A549 treated with Hydrocortisone at 1 μM for 4 hours (cell line): ENCODE data around the gene EAPP. TPM values are rescaled to one million over a fixed set of nuclear protein-coding genes. Genes with fewer than 3 reads are reported as not detected.

ENCODE experiments used
- total RNA-seq: library from RNA; stranded (reverse); fragments of 200-300 nt; extraction: Qiagen RNA extraction; gene quantifications from 5 replicates; pipeline ENCODE4 v1.2.3, GENCODE V29; 2022

The EAPP gene, protein sequence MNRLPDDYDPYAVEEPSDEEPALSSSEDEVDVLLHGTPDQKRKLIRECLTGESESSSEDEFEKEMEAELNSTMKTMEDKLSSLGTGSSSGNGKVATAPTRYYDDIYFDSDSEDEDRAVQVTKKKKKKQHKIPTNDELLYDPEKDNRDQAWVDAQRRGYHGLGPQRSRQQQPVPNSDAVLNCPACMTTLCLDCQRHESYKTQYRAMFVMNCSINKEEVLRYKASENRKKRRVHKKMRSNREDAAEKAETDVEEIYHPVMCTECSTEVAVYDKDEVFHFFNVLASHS
- 37.9 to 48.3 TPM (median 43.1 TPM) in 5 replicates for total RNA-seq

DNA sequence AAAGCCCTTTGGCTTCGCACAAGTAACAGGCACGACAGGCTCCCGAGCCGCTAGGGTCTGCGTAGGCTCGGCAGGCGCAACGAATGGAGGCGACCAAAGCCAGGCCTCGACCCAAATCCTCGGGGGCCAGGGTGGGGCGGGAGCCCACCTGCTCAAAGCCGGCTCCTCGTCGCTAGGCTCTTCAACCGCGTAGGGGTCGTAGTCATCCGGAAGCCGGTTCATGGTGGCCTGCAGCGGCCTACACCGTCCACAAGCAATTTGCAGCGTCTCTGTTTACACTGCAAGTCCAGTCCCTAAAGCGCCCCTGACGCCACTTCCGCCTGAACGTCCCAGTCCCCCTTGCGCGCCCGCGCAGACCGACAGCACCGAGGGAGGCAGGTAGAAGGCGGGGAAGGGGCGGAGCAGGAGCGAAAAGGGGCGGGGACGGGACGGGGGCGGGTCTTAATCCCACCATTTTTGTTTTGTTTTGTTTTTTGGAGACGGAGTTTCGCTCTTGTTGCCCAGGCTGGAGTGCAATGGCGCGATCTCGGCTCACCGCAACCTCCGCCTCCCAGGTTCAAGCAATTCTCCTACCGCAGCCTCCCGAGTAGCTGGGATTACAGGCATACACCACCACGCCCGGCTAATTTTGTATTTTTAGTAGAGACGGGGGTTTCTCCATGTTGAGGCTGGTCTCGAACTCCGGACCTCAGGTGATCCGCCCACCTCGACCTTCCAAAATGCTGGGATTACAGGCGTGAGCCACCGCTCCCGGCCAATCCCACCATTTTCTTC lies at the start of gene EAPP:
Gene EAPP (minus strand): TSS at position 295 of the 774 bp plus-strand sequence. CDS start 73 bp downstream, at position 222.

Other genes starting within 250 kb of the EAPP start
- gene SPTSSA, start 77.5 kb downstream of the EAPP start, total RNA-seq, result 26.9 to 42.1 TPM (median 31.2 TPM) in 5 replicates
- gene SNX6, start 90.4 kb upstream of the EAPP start, total RNA-seq, result 62.7 to 108 TPM (median 74.0 TPM) in 5 replicates
- 98.3 to 121 TPM (median 116 TPM) in 5 replicates for gene CFL2, start 174.9 kb upstream of the EAPP start, total RNA-seq